SK-N-SH treated with all-trans-retinoic acid at 6 μM for 48 hours (cell line): ENCODE data around the gene PRKCZ.

Experiments
- ARNTL ChIP-seq: fragments of 450-650 bp; formaldehyde crosslinking; IDR thresholded peaks from 2 replicates; pipeline ENCODE4 v1.5.0; 2020; ENCODE audit warnings: low read depth, mild to moderate bottlenecking, moderate library complexity, borderline replicate concordance
- ESRRG ChIP-seq: fragments of 250-450 bp; sonication (Bioruptor Pico); IDR thresholded peaks from 2 replicates; pipeline ENCODE4 v1.6.1; 2021; ENCODE audit warnings: mild to moderate bottlenecking
- ISL1 ChIP-seq: fragments of 250-450 bp; sonication (Bioruptor Pico); IDR thresholded peaks from 2 replicates; pipeline ENCODE4 v2.1.2; 2022; ENCODE audit warnings: mild to moderate bottlenecking, moderate library complexity
- OSR1 ChIP-seq: fragments of 250-450 bp; sonication (Bioruptor Pico); IDR thresholded peaks from 2 replicates; pipeline ENCODE4 v1.8.0; 2022; ENCODE audit warnings: moderate library complexity, mild to moderate bottlenecking, inconsistent platforms
- RARB ChIP-seq: fragments of 250-450 bp; sonication (Bioruptor Pico); IDR thresholded peaks from 2 replicates; pipeline ENCODE4 v1.8.0; 2021; ENCODE audit warnings: mild to moderate bottlenecking, moderate library complexity
- ZFP3 ChIP-seq: fragments of 250-450 bp; sonication (Bioruptor Pico); IDR thresholded peaks from 2 replicates; pipeline ENCODE4 v1.5.0; 2020; ENCODE audit warnings: mild to moderate bottlenecking, moderate library complexity
- ZFP30 ChIP-seq: fragments of 450-650 bp; formaldehyde crosslinking; IDR thresholded peaks from 2 replicates; pipeline ENCODE4 v1.5.0; 2022; ENCODE audit warnings: mild to moderate bottlenecking, moderate library complexity
- ZNF70 ChIP-seq: fragments of 450-650 bp; formaldehyde crosslinking; IDR thresholded peaks from 2 replicates; pipeline ENCODE4 v1.5.0; 2020; ENCODE audit warnings: mild to moderate bottlenecking, moderate library complexity
- TF ChIP-seq, protein P1 (sequence below): fragments of 250-450 bp; sonication (Bioruptor Pico); IDR thresholded peaks from 2 replicates; pipeline ENCODE4 v1.8.0; 2020; ENCODE audit warnings: mild to moderate bottlenecking, moderate library complexity, borderline replicate concordance
- TF ChIP-seq, protein P2 (sequence below): fragments of 250-450 bp; sonication (Bioruptor Pico); IDR thresholded peaks from 2 replicates; pipeline ENCODE4 v1.5.1; 2020; ENCODE audit warnings: low read depth, mild to moderate bottlenecking, moderate library complexity
- TF ChIP-seq, protein P3 (sequence below): fragments of 250-450 bp; sonication (Bioruptor Pico); IDR thresholded peaks from 2 replicates; pipeline ENCODE4 v1.5.1; 2021; ENCODE audit warnings: mild to moderate bottlenecking, moderate library complexity

DNA sequence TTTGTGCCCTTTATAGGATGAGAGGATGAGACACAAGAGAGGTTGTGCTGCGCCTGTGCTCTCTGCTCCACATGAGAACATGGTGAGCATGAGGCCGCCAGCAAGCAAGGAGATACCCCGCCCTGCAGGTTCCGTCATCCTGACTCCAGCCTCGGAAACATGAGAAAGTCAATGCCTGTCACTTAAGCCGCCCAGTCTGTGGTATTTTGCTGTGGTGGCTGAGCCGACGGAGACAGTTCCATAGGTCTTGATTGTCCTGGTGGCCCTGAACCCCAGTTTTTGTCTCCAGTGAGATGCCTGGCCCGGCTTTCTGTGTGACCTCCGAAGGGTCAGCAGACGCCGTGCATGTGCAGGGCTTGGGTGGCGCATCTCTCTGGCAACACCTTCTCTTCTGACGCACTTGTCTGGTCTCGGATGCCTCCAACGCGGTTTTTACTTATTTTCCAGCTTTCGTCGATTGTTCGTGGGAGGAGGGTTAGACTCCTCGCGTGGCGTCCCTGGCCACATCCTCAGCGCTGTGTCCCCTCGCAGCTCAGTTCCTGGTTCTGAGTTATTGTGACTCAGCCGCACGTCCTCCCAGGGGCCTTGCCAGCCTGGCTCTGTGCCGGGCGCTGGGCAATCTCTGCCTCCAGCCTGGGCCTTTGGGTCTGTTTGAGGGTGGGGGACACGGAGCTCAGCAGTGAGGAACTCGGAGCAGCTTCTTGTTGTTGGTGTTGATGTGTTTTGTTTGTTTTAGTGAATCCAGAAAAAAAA, 74.4 kb downstream of the PRKCZ start:
- TF ChIP-seq OSR1 (CRISPR knock-in tag) (no peak), ESRRG (no peak), ARNTL (CRISPR knock-in tag) (no peak), ZFP3 (CRISPR knock-in tag) (no peak), ISL1 (CRISPR knock-in tag) (no peak), ZFP30 (CRISPR knock-in tag) (no peak), ZNF70 (no peak), RARB (CRISPR knock-in tag) (no peak)
- TF ChIP-seq, protein P1, sequence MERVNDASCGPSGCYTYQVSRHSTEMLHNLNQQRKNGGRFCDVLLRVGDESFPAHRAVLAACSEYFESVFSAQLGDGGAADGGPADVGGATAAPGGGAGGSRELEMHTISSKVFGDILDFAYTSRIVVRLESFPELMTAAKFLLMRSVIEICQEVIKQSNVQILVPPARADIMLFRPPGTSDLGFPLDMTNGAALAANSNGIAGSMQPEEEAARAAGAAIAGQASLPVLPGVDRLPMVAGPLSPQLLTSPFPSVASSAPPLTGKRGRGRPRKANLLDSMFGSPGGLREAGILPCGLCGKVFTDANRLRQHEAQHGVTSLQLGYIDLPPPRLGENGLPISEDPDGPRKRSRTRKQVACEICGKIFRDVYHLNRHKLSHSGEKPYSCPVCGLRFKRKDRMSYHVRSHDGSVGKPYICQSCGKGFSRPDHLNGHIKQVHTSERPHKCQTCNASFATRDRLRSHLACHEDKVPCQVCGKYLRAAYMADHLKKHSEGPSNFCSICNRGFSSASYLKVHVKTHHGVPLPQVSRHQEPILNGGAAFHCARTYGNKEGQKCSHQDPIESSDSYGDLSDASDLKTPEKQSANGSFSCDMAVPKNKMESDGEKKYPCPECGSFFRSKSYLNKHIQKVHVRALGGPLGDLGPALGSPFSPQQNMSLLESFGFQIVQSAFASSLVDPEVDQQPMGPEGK (CRISPR knock-in tag): no peak
- TF ChIP-seq, protein P2, sequence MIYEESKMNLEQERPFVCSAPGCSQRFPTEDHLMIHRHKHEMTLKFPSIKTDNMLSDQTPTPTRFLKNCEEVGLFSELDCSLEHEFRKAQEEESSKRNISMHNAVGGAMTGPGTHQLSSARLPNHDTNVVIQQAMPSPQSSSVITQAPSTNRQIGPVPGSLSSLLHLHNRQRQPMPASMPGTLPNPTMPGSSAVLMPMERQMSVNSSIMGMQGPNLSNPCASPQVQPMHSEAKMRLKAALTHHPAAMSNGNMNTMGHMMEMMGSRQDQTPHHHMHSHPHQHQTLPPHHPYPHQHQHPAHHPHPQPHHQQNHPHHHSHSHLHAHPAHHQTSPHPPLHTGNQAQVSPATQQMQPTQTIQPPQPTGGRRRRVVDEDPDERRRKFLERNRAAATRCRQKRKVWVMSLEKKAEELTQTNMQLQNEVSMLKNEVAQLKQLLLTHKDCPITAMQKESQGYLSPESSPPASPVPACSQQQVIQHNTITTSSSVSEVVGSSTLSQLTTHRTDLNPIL (CRISPR knock-in tag): no peak
- TF ChIP-seq, protein P3, sequence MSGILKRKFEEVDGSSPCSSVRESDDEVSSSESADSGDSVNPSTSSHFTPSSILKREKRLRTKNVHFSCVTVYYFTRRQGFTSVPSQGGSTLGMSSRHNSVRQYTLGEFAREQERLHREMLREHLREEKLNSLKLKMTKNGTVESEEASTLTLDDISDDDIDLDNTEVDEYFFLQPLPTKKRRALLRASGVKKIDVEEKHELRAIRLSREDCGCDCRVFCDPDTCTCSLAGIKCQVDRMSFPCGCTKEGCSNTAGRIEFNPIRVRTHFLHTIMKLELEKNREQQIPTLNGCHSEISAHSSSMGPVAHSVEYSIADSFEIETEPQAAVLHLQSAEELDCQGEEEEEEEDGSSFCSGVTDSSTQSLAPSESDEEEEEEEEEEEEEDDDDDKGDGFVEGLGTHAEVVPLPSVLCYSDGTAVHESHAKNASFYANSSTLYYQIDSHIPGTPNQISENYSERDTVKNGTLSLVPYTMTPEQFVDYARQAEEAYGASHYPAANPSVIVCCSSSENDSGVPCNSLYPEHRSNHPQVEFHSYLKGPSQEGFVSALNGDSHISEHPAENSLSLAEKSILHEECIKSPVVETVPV (CRISPR knock-in tag): no peak
